HG02970 (cell line): ENCODE results near the gene BUB3.
A peak's percentile ranks its signal among the peaks of the same experiment; 100 is the strongest.
"Not testable (repeated sequence)": the region's sequence is repeated elsewhere in the genome, so short reads cannot be mapped to it uniquely, and the experiment has no call there.

Experiments
- ATAC-seq: cut with Tn5 transposase; IDR thresholded peaks from one replicate; pipeline ENCODE4 v1.9.1; 2021; ENCODE audit warnings: mild to moderate bottlenecking, moderate library complexity, moderate number of reproducible peaks; ENCODE audit not compliant: unreplicated experiment, low FRiP score

Gene BUB3

DNA sequence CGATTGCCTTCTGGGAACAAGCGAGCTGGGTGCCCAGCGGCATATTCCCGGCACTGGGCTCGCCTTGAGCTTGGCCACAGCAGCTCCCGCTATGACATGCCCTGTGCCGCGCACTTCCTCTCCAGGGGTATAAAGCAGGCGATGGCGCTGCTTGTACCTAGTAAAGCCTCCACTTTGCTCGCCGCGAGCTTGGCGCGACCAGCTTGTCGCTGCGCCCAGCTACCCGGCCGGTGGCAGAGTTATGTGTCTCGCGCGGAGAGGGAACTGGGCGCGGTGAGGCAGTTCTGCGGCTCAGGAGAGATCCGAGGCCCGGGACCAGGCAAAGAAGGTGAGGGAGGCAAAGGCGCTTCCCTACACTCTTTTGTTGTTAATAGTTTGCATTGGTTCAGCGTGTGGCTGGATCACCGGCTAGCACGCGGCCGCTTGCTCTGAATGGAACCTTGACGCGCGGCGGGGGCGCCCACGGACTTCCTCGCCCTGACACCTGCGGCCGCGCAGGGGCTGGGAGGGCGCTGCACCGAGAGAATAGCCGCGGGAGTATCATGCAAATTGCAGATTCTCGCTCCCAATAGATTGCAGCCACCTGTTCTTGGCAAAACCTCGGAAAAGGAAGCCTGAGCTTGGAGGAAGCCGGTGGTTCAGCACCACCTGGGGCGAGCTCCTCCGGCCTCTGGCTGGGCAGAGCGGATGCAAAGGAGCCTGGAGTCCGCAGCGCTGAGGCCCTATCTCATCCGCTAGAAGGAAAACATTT lies 3.0 kb upstream of the BUB3 start:
- no peak for ATAC-seq

DNA sequence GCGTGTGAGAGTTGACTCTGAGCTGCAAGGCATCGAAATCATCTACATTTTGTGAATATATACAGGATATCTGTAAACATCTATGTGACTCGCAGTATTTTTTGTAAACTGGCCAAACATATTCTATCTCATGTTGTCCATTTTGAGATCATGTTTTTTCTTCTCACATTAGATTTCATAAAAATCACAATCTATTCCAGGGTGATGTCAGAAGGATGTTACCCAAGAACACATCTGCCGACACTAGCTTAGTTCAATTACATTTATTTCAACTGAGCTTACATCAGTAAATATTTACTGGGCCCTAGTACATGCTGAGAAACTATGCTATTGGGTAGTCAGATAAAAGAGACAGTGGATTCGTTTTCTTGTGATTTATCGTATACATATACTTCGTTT lies 2.5 kb upstream of the BUB3 start:
- no peak for ATAC-seq

- ATAC-seq: no peak
Observed at GRCh38 chr10:123153486-123154091, 613 bp upstream of the BUB3 start.

DNA sequence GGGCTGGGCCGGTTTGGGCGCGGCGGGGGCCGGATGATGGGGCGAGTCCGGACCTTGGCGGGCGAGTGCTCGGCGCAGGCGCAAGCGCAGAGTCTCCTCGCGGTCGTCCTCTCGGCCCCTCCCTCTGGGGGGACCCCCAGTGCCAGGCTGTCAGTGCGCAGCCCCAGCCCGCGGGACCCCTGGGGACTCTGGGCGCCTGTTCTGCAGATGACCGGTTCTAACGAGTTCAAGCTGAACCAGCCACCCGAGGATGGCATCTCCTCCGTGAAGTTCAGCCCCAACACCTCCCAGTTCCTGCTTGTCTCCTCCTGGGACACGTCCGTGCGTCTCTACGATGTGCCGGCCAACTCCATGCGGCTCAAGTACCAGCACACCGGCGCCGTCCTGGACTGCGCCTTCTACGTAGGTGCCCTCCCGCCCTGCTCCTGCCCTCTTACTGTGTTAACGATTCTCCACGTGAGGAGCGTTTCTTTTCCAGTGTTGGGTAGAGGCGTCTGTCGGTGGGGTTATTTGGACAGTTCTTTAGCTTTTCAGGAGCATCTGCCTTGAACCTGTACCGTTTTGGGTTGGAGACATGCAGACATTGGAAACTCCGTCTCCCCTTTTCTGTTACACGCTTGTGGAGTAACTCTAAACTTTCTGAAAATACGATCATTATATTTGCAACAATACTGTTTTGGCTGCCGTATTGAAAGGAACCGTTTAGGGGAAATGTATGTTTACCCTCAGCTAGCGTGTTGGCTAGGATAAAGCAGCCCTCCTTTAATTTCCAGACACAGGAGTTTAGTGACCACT lies 706 bp downstream of the BUB3 start:
- peak; percentile 50 for ATAC-seq

GRCh38 chr10:123156078-123156477 lies 1.9 kb downstream of the BUB3 start:
- ATAC-seq: no peak

GRCh38 chr10:123157210-123157609 lies 3.0 kb downstream of the BUB3 start:
- no peak for ATAC-seq

DNA sequence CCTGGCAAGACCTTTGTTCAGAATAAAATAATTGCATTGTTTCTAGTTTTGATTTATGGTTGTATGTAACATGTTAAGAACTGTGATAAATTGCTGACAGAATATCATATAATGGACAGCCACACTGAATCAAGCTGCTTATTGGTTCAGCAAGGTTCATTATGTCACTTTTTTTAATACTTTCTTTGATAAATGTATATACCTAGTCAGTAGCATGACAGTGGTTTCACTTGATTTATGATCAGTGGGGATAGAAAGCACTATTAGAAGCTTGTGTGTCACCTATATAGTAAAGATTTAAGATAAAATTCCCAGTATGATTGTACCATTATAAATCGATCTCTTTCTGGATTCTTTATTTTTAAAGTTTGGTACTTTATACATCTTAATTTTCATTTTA lies 4.5 kb downstream of the BUB3 start:
- no peak for ATAC-seq

DNA sequence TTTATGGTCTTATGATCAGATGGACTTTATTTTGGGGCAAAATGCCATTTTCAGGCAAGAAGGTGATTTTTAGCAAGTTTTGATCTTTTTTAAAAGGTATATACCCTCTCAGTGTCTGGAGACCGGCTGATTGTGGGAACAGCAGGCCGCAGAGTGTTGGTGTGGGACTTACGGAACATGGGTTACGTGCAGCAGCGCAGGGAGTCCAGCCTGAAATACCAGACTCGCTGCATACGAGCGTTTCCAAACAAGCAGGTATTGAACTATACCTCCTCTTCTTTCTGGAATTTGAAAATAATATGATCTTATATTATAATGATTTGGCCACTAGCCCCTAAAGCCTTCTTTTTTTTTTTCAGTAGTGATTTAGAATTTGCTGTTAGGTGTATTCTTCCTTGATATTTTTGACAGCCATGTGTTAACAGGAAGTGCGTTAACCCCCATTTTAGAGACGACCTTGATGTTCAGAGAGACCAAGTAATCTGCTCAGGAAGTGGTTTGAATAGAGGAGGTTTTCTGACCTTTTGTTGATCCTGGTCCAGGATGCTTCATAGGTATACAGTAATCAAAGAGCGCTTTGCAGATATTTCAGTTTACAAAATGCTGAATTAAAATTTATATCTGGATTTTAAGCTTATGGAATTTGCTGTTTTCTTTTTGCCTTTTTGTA lies 6.2 kb downstream of the BUB3 start:
- ATAC-seq: no peak

DNA sequence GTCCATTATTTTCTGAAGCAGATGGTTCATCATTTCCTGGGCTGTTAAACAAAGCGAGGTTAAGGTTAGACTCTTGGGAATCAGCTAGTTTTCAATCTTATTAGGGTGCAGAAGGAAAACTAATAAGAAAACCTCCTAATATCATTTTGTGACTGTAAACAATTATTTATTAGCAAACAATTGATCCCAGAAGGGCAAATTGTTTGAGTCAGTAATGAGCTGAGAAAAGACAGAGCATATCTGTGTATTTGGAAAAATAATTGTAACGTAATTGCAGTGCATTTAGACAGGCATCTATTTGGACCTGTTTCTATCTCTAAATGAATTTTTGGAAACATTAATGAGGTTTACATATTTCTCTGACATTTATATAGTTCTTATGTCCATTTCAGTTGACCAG lies 10.1 kb downstream of the BUB3 start:
- ATAC-seq: no peak

DNA sequence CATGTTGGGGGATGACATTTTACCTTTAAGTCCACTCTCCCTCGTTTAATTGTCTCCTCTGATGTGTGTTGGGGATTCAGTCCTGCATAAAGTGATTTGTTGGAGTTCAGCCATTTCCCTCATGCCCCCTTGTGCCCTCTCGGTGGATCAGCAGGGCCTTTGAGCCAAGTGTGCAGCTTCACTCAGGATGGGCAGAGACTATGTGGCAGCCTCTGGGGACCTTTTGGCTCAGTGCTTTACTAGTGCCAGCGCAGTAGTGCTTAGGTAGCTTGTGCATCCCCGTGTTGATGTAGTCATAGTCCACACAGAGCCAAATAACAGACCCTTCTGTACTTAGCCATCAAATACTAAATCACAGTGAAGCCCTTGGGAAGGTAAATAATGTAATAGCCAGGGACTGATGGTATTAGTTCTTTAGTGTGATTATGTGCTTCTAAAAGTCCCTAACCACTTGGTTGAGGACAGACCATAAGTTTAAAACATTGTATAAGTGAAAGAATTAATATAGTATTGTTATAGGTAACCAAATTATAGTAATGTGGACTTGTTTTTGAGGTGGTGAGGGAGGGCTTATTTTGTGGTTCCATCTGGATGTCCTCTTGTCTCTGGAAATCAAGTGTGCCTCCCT lies 11.4 kb downstream of the BUB3 start:
- no peak for ATAC-seq

DNA sequence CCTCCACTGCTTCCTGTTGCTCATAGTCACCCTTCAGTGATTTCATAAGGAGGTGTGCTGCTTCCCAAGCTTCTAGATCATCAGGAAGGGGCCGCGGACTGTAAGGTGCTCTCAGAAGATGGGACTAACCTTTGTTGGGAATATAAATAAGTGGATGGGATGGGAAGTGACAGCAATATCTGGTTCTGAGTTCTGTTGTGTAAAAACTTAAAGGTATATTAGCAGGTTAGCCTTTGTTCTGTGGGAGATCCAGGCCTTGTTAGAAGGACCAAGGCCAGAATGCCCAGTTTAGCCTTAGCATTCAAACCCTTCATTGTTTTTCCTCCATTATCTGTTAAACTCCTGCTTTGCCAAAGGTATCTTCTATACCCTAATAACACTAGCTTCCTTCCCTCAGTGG lies 12.4 kb downstream of the BUB3 start:
- no peak for ATAC-seq

DNA sequence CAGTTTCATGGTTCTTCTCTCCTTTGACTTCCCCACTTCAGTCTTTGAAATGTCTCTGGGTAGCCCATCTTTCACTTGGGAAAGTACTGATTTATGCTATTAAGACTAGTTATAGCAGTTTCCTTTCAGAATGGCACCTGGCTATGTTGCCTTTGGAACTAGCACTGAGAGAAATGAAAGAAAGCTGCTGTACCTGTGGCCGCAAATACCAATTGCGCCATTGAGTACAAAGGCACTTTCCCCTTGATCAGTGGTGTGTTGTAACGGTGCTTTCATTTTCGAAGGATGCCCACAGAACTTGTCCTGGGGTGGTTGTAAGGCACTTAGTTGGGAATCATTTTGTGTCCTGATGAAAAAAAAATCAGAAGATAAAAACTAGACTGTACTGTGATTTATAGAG lies 16.8 kb downstream of the BUB3 start:
- ATAC-seq: no peak

GRCh38 chr10:123171616-123172015 lies 17.4 kb downstream of the BUB3 start:
- not testable (repeated sequence) for ATAC-seq

GRCh38 chr10:123175389-123176387 lies 21.5 kb downstream of the BUB3 start:
- no peak for ATAC-seq

- not testable (repeated sequence) for ATAC-seq
Observed at GRCh38 chr10:123178390-123178789, 24.2 kb downstream of the BUB3 start.

- ATAC-seq: no peak
Observed at GRCh38 chr10:123180101-123181090, 26.2 kb downstream of the BUB3 start.

DNA sequence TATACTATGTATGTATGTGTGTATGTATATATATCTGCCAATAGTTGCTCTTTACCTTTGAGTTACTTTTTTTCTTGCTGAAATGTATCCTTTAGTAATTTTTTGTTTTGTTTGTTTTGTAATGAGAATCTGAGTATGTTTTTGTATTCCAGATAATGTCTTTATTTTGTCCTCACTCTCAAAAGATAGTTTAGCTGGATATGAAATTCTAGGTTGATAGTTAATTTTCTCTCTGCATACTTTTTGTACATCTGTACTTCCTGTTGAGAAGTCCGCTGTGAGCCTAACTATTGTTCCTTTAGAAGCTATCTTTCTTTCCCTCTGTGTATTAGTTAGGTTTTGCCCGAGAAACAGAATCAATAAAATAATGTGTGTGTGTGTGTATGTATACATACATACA lies 29.5 kb downstream of the BUB3 start:
- no peak for ATAC-seq

DNA sequence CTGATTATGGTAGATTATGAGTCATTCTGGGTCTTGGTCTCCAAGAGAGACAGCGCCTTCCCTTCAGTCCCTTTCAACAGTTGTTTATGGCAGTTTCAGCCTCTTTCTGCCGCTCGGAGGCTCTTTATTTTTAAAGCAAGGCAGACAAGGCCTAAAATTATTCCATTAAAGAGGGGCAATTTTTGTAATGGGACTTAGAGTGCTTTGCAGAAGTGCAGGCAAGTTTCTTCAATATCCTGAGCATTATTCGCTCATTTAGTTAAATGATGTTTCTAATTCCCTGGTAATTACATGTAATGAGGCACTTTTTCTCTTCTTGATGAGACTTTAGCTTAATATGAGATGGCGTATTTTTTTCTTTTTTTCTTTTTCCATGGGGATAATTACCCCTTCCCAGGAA lies 33.6 kb downstream of the BUB3 start:
- no peak for ATAC-seq
